GM13977 (cell line): ENCODE measurements around the gene RPS10.

Source experiments
- DNase-seq: peaks from one replicate; pipeline ENCODE4 v3.0.0; 2012; ENCODE audit warnings: low spot score
- in situ Hi-C: fragments of 300-500 bp; cut with MboI; formaldehyde crosslinking; loops from one replicate; pipeline ENCODE4 v1.12.0; 2022; ENCODE audit warnings: low sequenced_read_pairs, low pct_unique_long_range_greater_than_20kb, mixed read lengths, inconsistent platforms; ENCODE audit not compliant: unreplicated experiment
- TF ChIP-seq, protein P1 (sequence below): IDR thresholded peaks from 2 replicates; pipeline ENCODE4 v1.5.1; 2012; ENCODE audit warnings: mild to moderate bottlenecking, control low read depth; ENCODE audit not compliant: insufficient read depth; ENCODE audit errors: extremely low read depth, missing control alignments

The RPS10 gene

DNA sequence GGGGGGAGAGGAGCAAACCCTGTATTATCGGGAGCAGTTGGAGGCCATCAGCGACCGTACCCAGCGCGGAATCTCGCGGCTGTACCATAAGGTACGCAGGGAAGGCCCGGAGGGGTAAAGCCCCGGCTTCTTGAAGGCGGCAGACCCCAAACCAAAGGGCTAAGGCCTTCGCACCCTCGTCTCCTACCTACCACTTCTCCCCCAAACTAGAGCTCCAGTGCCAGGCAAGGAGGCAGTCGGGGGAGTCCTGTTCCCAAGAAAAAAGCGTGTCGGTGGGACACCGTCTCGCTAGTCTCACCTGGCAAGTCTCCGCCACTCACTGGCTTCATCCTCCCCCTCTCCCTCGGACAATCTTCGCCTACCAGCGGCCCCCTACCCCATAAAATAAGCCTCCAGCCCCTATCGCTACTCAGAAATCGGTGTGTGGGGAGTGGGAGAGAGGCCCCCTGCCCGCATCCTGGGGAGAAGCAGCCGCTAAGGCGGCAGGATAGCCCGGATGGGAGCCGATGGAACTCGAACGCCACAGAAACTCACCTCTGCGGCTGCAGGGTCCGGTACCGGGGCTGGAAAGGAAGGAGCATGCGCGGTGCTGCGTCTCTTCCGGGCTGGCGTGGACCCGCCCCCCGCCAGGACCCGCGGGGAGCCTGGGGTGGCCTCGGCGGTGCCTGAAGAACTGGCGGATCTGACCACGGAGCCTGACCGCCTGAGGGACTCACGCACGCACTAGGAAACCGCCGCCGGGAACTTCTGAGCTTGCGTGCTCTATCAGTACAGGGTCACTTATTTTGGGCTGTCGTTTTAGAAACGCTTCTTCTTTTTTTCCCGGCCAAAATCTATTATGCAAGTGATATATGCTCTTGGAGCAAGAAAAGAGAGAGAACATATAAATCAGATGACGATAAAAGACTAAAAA is at the start of gene RPS10:
Gene RPS10, minus strand, starts transcription at position 572 of the 913 bp plus-strand sequence. CDS start 848 bp downstream, outside the sequence.
- in situ Hi-C loops = no loop called here
- peak; percentile 96 for DNase-seq
- TF ChIP-seq, protein P1, sequence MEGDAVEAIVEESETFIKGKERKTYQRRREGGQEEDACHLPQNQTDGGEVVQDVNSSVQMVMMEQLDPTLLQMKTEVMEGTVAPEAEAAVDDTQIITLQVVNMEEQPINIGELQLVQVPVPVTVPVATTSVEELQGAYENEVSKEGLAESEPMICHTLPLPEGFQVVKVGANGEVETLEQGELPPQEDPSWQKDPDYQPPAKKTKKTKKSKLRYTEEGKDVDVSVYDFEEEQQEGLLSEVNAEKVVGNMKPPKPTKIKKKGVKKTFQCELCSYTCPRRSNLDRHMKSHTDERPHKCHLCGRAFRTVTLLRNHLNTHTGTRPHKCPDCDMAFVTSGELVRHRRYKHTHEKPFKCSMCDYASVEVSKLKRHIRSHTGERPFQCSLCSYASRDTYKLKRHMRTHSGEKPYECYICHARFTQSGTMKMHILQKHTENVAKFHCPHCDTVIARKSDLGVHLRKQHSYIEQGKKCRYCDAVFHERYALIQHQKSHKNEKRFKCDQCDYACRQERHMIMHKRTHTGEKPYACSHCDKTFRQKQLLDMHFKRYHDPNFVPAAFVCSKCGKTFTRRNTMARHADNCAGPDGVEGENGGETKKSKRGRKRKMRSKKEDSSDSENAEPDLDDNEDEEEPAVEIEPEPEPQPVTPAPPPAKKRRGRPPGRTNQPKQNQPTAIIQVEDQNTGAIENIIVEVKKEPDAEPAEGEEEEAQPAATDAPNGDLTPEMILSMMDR = no peak

DNA sequence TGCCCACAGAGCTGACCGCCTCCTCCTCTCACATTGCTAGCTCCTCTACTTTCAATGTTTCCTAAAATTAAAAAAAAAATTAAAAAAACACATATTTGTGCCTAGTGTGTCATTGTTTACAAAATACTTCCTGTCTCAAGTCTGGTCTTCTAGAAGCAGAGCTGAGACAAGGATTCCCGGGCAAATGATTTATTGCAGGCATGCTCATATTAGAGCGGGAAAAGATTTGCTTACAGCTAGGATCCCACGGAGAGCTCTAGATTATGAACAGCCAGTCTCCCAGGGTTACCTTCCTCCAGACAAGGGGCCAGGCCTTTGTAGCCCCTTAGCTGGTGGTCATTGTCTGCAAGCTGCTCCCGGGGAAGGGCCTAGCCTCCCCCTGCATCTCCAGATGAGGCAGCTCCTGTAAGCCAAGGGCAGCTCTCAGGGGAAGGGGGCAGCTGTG is 49.4 kb upstream of the RPS10 start:
- in situ Hi-C loops = no loop called here
- DNase-seq = no peak
- TF ChIP-seq, protein P1 = no peak

DNA sequence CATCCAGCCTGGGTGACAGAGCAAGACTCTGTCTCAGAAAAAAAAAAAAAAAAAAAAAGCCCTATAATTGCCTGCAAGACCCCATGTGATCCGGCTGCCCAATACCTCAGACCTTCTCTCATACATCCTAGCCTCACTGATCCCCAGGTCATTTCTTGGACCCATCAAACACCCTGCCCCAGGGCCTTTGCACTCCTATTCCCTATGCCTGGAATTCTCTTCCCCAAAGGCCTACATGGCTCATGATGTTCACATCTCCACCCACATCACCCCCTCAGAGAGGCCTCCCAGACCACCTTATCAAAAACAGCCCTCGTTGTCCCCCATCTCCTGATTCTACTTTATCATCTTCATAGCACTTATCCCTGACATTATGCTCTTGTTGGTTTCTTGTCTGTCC is 48.9 kb upstream of the RPS10 start:
- TF ChIP-seq, protein P1 = no peak
- DNase-seq = no peak
- in situ Hi-C loops = no loop called here

DNA sequence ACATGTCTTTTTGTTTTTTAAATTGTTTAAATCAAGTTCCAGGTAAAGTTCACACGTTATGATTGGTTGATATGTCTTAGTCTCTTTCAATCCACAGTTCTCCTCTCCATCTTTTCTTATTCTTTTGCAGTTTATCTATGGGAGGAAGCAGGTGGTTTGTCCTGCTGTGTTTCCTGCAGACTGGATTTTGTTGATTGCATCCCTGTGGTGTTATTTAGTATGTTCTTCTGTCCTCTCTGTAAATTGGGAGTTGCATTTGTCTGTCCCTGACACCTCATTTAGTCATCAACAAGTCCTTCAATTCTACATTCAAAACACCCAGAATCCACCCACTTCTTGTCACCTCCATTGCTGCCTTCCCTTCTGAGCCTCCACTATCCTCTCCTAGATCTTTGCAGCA is 48.1 kb upstream of the RPS10 start:
- TF ChIP-seq, protein P1 = no peak
- DNase-seq = no peak
- in situ Hi-C loops = no loop called here

DNA sequence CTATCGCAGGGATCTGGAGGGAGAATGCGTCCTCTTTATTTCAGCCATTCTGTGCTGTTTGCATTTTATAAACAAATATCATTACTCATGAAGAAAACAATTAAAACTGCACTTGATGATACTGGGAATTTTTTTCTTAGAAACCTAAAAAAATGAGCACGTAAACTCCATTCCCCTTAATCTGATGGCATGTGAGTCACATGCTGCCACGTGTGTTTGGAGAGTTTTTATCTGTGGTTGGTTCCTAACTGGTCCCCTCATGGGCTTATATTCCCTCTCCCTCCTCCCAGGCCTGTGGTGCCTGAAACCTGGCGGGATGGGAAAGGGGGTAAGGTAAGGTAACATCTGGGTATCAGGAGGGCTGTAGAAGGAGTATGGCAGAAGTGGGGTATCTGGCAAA is 46.6 kb upstream of the RPS10 start:
- in situ Hi-C loops = no loop called here
- TF ChIP-seq, protein P1 = no peak
- DNase-seq = no peak

DNA sequence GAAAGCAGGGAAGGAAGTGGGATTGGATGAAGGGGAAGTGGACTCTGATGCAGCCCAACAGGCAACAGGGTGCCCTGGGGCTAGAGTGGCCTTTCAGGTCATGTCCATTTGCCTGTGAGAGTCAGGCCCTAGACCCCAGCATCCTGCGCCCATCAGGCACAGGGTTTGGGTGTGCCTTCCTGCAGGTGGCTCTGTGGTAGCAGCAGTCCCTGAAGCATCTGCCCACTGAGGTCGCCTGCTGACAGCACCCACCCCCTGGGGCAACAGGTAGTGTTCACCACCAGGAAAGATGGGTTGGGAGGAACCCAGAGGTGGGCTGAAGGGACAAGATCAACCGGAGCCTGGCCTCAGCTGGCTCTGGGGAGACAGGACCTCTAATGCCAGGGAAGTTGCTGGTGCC is 43.6 kb upstream of the RPS10 start:
- in situ Hi-C loops = no loop called here
- TF ChIP-seq, protein P1 = no peak
- DNase-seq = no peak
